ENCODE data around the gene SAMHD1.

The SAMHD1 gene

GRCh38 chr20:36871640-36872570, 79.6 kb downstream of the SAMHD1 start:
- no peak for DNase-seq

- DNase-seq, result peak; percentile 78
Observed at GRCh38 chr20:36866681-36867495, 84.6 kb downstream of the SAMHD1 start.

GRCh38 chr20:36866164-36866563, 85.3 kb downstream of the SAMHD1 start:
- DNase-seq, result no peak

GRCh38 chr20:36865861-36866149, 85.7 kb downstream of the SAMHD1 start:
- DNase-seq, result no peak

- DNase-seq, result no peak
Observed at GRCh38 chr20:36865076-36865860, 86.2 kb downstream of the SAMHD1 start.

GRCh38 chr20:36862857-36863668, 88.4 kb downstream of the SAMHD1 start:
- no peak for DNase-seq

- peak; percentile 84 for DNase-seq
Observed at GRCh38 chr20:36861875-36862801, 89.4 kb downstream of the SAMHD1 start.

GRCh38 chr20:36861625-36861874, 90.0 kb downstream of the SAMHD1 start:
- DNase-seq, result no peak

GRCh38 chr20:36860811-36861624, 90.5 kb downstream of the SAMHD1 start:
- no peak for DNase-seq

- no peak for DNase-seq
Observed at GRCh38 chr20:36860339-36860738, 91.2 kb downstream of the SAMHD1 start.

GRCh38 chr20:36859700-36860330, 91.7 kb downstream of the SAMHD1 start:
- no peak for DNase-seq

- DNase-seq, result no peak
Observed at GRCh38 chr20:36859282-36859555, 92.3 kb downstream of the SAMHD1 start.

- peak; percentile 51 for DNase-seq
Observed at GRCh38 chr20:36856691-36857635, 94.5 kb downstream of the SAMHD1 start.

GRCh38 chr20:36856195-36856594, 95.3 kb downstream of the SAMHD1 start:
- no peak for DNase-seq

GRCh38 chr20:36855241-36855657, 96.3 kb downstream of the SAMHD1 start:
- no peak for DNase-seq

- no peak for DNase-seq
Observed at GRCh38 chr20:36854348-36855240, 96.9 kb downstream of the SAMHD1 start.

- DNase-seq, result no peak
Observed at GRCh38 chr20:36852187-36852586, 99.3 kb downstream of the SAMHD1 start.

- DNase-seq, result no peak
Observed at GRCh38 chr20:36851490-36851889, 100.0 kb downstream of the SAMHD1 start.

Measured in suppressor macrophage treated with lipopolysaccharide for 4 hours (primary cell).